Activated CD4-positive, CD25-positive, alpha-beta regulatory T cell (primary cell): Measurements from ENCODE around the gene BIRC2.

ENCODE experiments used
- DNase-seq, 4 experiments: peaks; one replicate each; lab custom pipeline; 2025; lab: John Stamatoyannopoulos, UW

The BIRC2 gene

GRCh38 chr11:102402548-102402947, 55.5 kb downstream of the BIRC2 start:
- no peak for DNase-seq

- DNase-seq, result no peak
Observed at GRCh38 chr11:102405501-102405900, 58.5 kb downstream of the BIRC2 start.

GRCh38 chr11:102406099-102406498, 59.1 kb downstream of the BIRC2 start:
- no peak for DNase-seq

GRCh38 chr11:102407901-102408300, 60.9 kb downstream of the BIRC2 start:
- no peak for DNase-seq

- no peak for DNase-seq
Observed at GRCh38 chr11:102408339-102408738, 61.3 kb downstream of the BIRC2 start.

- DNase-seq, result no peak
Observed at GRCh38 chr11:102410382-102410784, 63.4 kb downstream of the BIRC2 start.

- no peak for DNase-seq
Observed at GRCh38 chr11:102411142-102411541, 64.1 kb downstream of the BIRC2 start.

GRCh38 chr11:102413497-102413896, 66.5 kb downstream of the BIRC2 start:
- no peak for DNase-seq

- DNase-seq, result no peak
Observed at GRCh38 chr11:102414559-102414958, 67.5 kb downstream of the BIRC2 start.

GRCh38 chr11:102415304-102415916, 68.4 kb downstream of the BIRC2 start:
- no peak for DNase-seq

GRCh38 chr11:102416976-102417375, 70.0 kb downstream of the BIRC2 start:
- DNase-seq, result no peak

- DNase-seq, result no peak
Observed at GRCh38 chr11:102419181-102419580, 72.2 kb downstream of the BIRC2 start.

GRCh38 chr11:102420547-102420946, 73.5 kb downstream of the BIRC2 start:
- DNase-seq, result no peak

GRCh38 chr11:102421261-102421660, 74.2 kb downstream of the BIRC2 start:
- DNase-seq, result no peak

- no peak for DNase-seq
Observed at GRCh38 chr11:102422817-102423712, 76.1 kb downstream of the BIRC2 start.

GRCh38 chr11:102423936-102424335, 76.9 kb downstream of the BIRC2 start:
- no peak for DNase-seq

- no peak for DNase-seq
Observed at GRCh38 chr11:102426000-102426399, 79.0 kb downstream of the BIRC2 start.

GRCh38 chr11:102426570-102426969, 79.6 kb downstream of the BIRC2 start:
- DNase-seq, result no peak

GRCh38 chr11:102427068-102427467, 80.1 kb downstream of the BIRC2 start:
- no peak for DNase-seq
